ENCODE data around the gene INSIG2.

The INSIG2 gene

GRCh38 chr2:118131771-118132170 lies 43.5 kb downstream of the INSIG2 start:
- no peaks in the 10 kb centered on the region for H3K36me3 ChIP-seq (ENCODE audit: insufficient read depth, low read length)
- no peak overlapping the region for H2AFZ ChIP-seq (ENCODE audit: low read length)
- no peak overlapping the region for H3K27ac ChIP-seq (ENCODE audit: low read depth, low read length, poor library complexity, severe bottlenecking)
- H3K4me1 ChIP-seq (ENCODE audit: insufficient read depth, low read length, severe bottlenecking) = no peaks in the 10 kb centered on the region
- no peak overlapping the region for H3K9ac ChIP-seq (ENCODE audit: low read length)
- no peaks in the 10 kb centered on the region for H3F3A ChIP-seq (ENCODE audit: insufficient read depth, low read length)
- no peaks in the 10 kb centered on the region for H3K9me2 ChIP-seq (ENCODE audit: low read depth, low read length)
- H3K9me3 ChIP-seq (ENCODE audit: low read length) = no peaks in the 10 kb centered on the region
- TF ChIP-seq EZH2 (IDR thresholded peaks at IDR 0.05; ENCODE audit: borderline replicate concordance, low read length) (no peak), CTCF (IDR thresholded peaks at IDR 0.05; ENCODE audit: low read length) (no peak)
- no peaks in the 10 kb centered on the region for H3K79me2 ChIP-seq (ENCODE audit: insufficient read depth, low read length)
- no peaks in the 10 kb centered on the region for H3K27me3 ChIP-seq (ENCODE audit: insufficient read depth, low read length)
- no peaks in the 10 kb centered on the region for H4K20me1 ChIP-seq (ENCODE audit: insufficient read depth, low read length)
- no peak overlapping the region for H3K4me2 ChIP-seq (ENCODE audit: low read length)
- H3K4me3 ChIP-seq (ENCODE audit: low read depth, low read length, poor library complexity, severe bottlenecking) = no peak overlapping the region

DNA sequence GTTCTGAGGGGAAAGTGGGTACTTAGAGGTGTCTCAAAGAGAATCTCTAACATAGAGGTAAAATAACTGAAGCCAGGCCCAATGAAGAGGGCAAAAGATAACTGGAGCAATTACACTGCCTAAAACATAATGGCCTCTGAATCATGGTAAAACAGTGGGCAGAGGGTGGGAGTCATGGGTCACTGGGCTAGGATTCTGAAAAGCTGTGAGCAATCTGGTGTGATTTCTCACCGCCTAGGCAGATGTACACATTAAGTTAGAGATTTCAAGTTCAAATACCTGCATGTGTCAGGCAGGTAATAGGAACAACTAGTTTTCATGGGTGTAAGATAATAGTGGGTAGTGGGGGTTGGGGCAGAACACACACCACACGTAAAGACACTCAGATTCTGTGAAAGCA lies 45.6 kb downstream of the INSIG2 start:
- Histone ChIP-seq H3K4me2 (ENCODE audit: low read length) (no peak overlapping the region), H4K20me1 (ENCODE audit: insufficient read depth, low read length) (no peaks in the 10 kb centered on the region), H3K9me3 (ENCODE audit: low read length) (no peaks in the 10 kb centered on the region), H3F3A (ENCODE audit: insufficient read depth, low read length) (no peaks in the 10 kb centered on the region), H3K9me2 (ENCODE audit: low read depth, low read length) (no peaks in the 10 kb centered on the region), H3K27me3 (ENCODE audit: insufficient read depth, low read length) (no peaks in the 10 kb centered on the region), H3K79me2 (ENCODE audit: insufficient read depth, low read length) (no peaks in the 10 kb centered on the region), H3K4me1 (ENCODE audit: insufficient read depth, low read length, severe bottlenecking) (no peaks in the 10 kb centered on the region), H3K4me3 (ENCODE audit: low read depth, low read length, poor library complexity, severe bottlenecking) (no peak overlapping the region), H3K27ac (ENCODE audit: low read depth, low read length, poor library complexity, severe bottlenecking) (no peak overlapping the region), H2AFZ (ENCODE audit: low read length) (no peak overlapping the region), H3K36me3 (ENCODE audit: insufficient read depth, low read length) (no peaks in the 10 kb centered on the region), H3K9ac (ENCODE audit: low read length) (no peak overlapping the region)
- TF ChIP-seq EZH2 (IDR thresholded peaks at IDR 0.05; ENCODE audit: borderline replicate concordance, low read length) (no peak), CTCF (IDR thresholded peaks at IDR 0.05; ENCODE audit: low read length) (no peak)

DNA sequence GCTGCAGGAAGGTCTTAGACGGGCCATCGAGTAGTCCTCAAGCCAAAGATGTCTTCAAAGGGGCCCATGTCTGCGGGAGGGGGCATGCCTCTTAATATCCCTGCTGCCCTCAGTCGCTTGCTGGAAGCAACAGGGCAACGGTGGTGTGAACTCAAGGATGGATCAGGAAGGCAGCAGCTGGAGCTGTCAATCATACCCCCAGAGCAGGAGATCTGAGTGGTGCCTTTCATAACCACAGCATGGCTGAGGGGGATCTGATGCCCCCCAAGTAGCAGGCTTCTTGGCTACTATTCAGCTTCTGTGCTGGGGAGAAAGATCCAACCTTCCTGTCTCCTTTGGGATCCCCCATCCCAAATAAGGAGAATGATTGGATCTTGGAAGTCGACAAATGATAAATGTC lies 46.4 kb downstream of the INSIG2 start:
- no peak overlapping the region for H3K27ac ChIP-seq (ENCODE audit: low read depth, low read length, poor library complexity, severe bottlenecking)
- H4K20me1 ChIP-seq (ENCODE audit: insufficient read depth, low read length) = no peaks in the 10 kb centered on the region
- no peaks in the 10 kb centered on the region for H3K9me2 ChIP-seq (ENCODE audit: low read depth, low read length)
- no peak overlapping the region for H3K9ac ChIP-seq (ENCODE audit: low read length)
- H3K4me3 ChIP-seq (ENCODE audit: low read depth, low read length, poor library complexity, severe bottlenecking) = no peak overlapping the region
- no peak overlapping the region for H2AFZ ChIP-seq (ENCODE audit: low read length)
- TF ChIP-seq EZH2 (IDR thresholded peaks at IDR 0.05; ENCODE audit: borderline replicate concordance, low read length) = no peak
- no peak for TF ChIP-seq CTCF (IDR thresholded peaks at IDR 0.05; ENCODE audit: low read length)
- no peaks in the 10 kb centered on the region for H3K79me2 ChIP-seq (ENCODE audit: insufficient read depth, low read length)
- H3K4me2 ChIP-seq (ENCODE audit: low read length) = no peak overlapping the region
- H3F3A ChIP-seq (ENCODE audit: insufficient read depth, low read length) = no peaks in the 10 kb centered on the region
- no peaks in the 10 kb centered on the region for H3K36me3 ChIP-seq (ENCODE audit: insufficient read depth, low read length)
- no peaks in the 10 kb centered on the region for H3K4me1 ChIP-seq (ENCODE audit: insufficient read depth, low read length, severe bottlenecking)
- no peaks in the 10 kb centered on the region for H3K27me3 ChIP-seq (ENCODE audit: insufficient read depth, low read length)
- H3K9me3 ChIP-seq (ENCODE audit: low read length) = no peaks in the 10 kb centered on the region
